WERI-Rb-1 (cell line): ENCODE measurements around the gene FGFR3.

Source experiments
- DNase-seq: peaks from one replicate; pipeline ENCODE4 v3.0.0-alpha.2; 2020
- H3K27ac ChIP-seq: fragments of 250-450 bp; sonication (Bioruptor Pico); 2 replicates; pipeline ENCODE4 v1.5.1; 2020; ENCODE audit warnings: mild to moderate bottlenecking, moderate library complexity
- H3K27me3 ChIP-seq: fragments of 250-450 bp; sonication (Bioruptor Pico); 2 replicates; pipeline ENCODE4 v1.5.1; 2021; ENCODE audit warnings: mild to moderate bottlenecking, low read depth, moderate library complexity; ENCODE audit not compliant: insufficient read depth, severe bottlenecking
- H3K36me3 ChIP-seq: fragments of 250-450 bp; sonication (Bioruptor Pico); 2 replicates; pipeline ENCODE4 v1.5.1; 2020; ENCODE audit warnings: mild to moderate bottlenecking, moderate library complexity
- H3K4me3 ChIP-seq: 2 replicates; pipeline ENCODE4 v1.5.1; 2011; ENCODE audit warnings: low read depth, mild to moderate bottlenecking, control low read depth, low read length
- H3K9me3 ChIP-seq: fragments of 250-450 bp; sonication (Bioruptor Pico); 2 replicates; pipeline ENCODE4 v1.5.1; 2021; ENCODE audit warnings: mild to moderate bottlenecking, moderate library complexity; ENCODE audit not compliant: severe bottlenecking
- CTCF ChIP-seq: IDR thresholded peaks from 2 replicates; pipeline ENCODE4 v1.5.1; 2011; ENCODE audit warnings: low read depth, mild to moderate bottlenecking, control low read depth, inconsistent platforms, low read length

The FGFR3 gene

GRCh38 chr4:1830234-1830633, 37.1 kb downstream of the FGFR3 start:
- Histone ChIP-seq H3K4me3 (no peak overlapping the region), H3K27me3 (no peaks in the 10 kb centered on the region), H3K9me3 (no peaks in the 10 kb centered on the region), H3K27ac (no peak overlapping the region), H3K36me3 (peaks cover 71% of the 10 kb centered on the region)
- no peak for TF ChIP-seq CTCF
- DNase-seq, result no peak

GRCh38 chr4:1830642-1831228, 37.6 kb downstream of the FGFR3 start:
- Histone ChIP-seq H3K4me3 (no peak overlapping the region), H3K36me3 (peaks cover 70% of the 10 kb centered on the region), H3K27me3 (no peaks in the 10 kb centered on the region), H3K9me3 (no peaks in the 10 kb centered on the region), H3K27ac (no peak overlapping the region)
- no peak for TF ChIP-seq CTCF
- DNase-seq, result no peak

- Histone ChIP-seq H3K27ac (no peak overlapping the region), H3K27me3 (no peaks in the 10 kb centered on the region), H3K4me3 (no peak overlapping the region), H3K36me3 (peaks cover 70% of the 10 kb centered on the region), H3K9me3 (no peaks in the 10 kb centered on the region)
- TF ChIP-seq CTCF, result no peak
- no peak for DNase-seq
Measured at GRCh38 chr4:1831331-1831730, 38.2 kb downstream of the FGFR3 start.

- no peak for TF ChIP-seq CTCF
- DNase-seq, result no peak
- Histone ChIP-seq H3K36me3 (peaks cover 75% of the 10 kb centered on the region), H3K27me3 (no peaks in the 10 kb centered on the region), H3K27ac (no peak overlapping the region), H3K9me3 (no peaks in the 10 kb centered on the region), H3K4me3 (no peak overlapping the region)
Measured at GRCh38 chr4:1832690-1833089, 39.6 kb downstream of the FGFR3 start.

GRCh38 chr4:1833307-1834046, 40.4 kb downstream of the FGFR3 start:
- H3K9me3 ChIP-seq, result no peaks in the 10 kb centered on the region
- no peaks in the 10 kb centered on the region for H3K27me3 ChIP-seq
- peaks cover 83% of the 10 kb centered on the region for H3K36me3 ChIP-seq
- H3K4me3 ChIP-seq, result no peak overlapping the region
- H3K27ac ChIP-seq, result no peak overlapping the region
- DNase-seq, result no peak
- TF ChIP-seq CTCF, result no peak
